ENCODE measurements around the gene SS18L1.

Gene SS18L1

DNA sequence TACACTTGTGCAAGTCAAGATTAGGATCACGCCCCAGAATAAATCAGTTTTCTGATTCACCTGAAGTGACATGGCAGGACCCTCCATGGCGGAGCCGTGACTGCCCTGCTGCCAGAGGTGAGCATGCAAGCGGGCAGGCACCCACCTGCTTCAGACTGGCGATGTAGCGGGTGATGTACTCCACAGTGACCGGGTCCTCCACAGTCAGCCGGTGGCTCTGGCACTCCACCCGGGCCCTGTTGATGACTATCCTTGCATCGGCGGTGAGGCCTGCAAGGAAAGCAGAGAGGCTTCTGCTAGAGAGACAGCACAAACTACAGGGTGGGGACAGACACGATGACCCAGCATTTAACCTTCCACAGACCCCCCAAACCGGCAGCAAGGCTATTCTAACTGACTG lies 3.9 kb upstream of the SS18L1 start:
- TF ChIP-seq ZNF384 (IDR thresholded peaks at IDR 0.05) = no peak
- no peak for TF ChIP-seq NFRKB (IDR thresholded peaks at IDR 0.05)
- TF ChIP-seq, protein P1, sequence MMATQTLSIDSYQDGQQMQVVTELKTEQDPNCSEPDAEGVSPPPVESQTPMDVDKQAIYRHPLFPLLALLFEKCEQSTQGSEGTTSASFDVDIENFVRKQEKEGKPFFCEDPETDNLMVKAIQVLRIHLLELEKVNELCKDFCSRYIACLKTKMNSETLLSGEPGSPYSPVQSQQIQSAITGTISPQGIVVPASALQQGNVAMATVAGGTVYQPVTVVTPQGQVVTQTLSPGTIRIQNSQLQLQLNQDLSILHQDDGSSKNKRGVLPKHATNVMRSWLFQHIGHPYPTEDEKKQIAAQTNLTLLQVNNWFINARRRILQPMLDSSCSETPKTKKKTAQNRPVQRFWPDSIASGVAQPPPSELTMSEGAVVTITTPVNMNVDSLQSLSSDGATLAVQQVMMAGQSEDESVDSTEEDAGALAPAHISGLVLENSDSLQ (IDR thresholded peaks at IDR 0.05) = no peak
- no peak for TF ChIP-seq FOXK2 (IDR thresholded peaks at IDR 0.05)
- TF ChIP-seq FOXM1 (IDR thresholded peaks at IDR 0.05; ENCODE audit: borderline replicate concordance) = no peak
- TF ChIP-seq SUZ12 (IDR thresholded peaks at IDR 0.05) = no peak
- no peak for TF ChIP-seq ARNT (IDR thresholded peaks at IDR 0.05)
- TF ChIP-seq HDGF (IDR thresholded peaks at IDR 0.05; ENCODE audit: borderline replicate concordance) = no peak
- TF ChIP-seq ELF4 (IDR thresholded peaks at IDR 0.05) = no peak
- no peak for TF ChIP-seq TARDBP (IDR thresholded peaks at IDR 0.05)
- no peak for TF ChIP-seq FOXA1 (IDR thresholded peaks at IDR 0.05)
- no peak for TF ChIP-seq SP1 (IDR thresholded peaks at IDR 0.05)
- TF ChIP-seq BHLHE40 (IDR thresholded peaks at IDR 0.05; ENCODE audit: borderline replicate concordance) = no peak
- ChIA-PET CTCF (no interaction called here), POLR2A (interaction anchor here (1.3 kb wide), 1 partner anchor 18 kb away, joined by 3 read pairs; the partner anchor contains the start of gene LSM14B)

DNA sequence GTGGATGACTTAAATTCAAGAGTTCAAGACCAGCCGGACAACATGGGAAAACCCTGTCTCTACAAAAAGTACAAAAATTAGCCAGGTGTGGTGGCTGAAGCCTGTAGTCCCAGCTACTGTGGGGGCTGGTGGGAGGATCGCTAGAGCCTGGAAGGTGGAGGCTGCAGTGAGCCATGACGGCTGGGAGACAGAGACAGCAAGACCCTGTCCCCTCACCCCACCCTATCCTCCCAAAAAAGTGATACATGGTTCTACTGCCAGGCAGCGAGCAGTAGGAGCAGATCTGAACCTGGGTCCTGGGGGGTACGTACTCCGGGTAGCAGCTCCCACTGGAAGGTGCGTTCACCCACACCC lies 2.5 kb upstream of the SS18L1 start:
- CTCF ChIA-PET = no interaction called here
- no peak for TF ChIP-seq FOXM1 (IDR thresholded peaks at IDR 0.05; ENCODE audit: borderline replicate concordance)
- TF ChIP-seq ARNT (IDR thresholded peaks at IDR 0.05) = no peak
- no peak for TF ChIP-seq TARDBP (IDR thresholded peaks at IDR 0.05)
- no peak for TF ChIP-seq ZNF384 (IDR thresholded peaks at IDR 0.05)
- no peak for TF ChIP-seq LEF1 (IDR thresholded peaks at IDR 0.05; ENCODE audit: borderline replicate concordance)
- TF ChIP-seq SUZ12 (IDR thresholded peaks at IDR 0.05) = no peak
- DNase-seq (ENCODE audit: extremely low spot score) = no peak
- POLR2A ChIA-PET = interaction anchor here (1.7 to 1.8 kb wide), 2 partner anchors 19 to 75 kb away, joined by 7 to 9 read pairs; partner anchors contain the start of genes LSM14B and TAF4

More for the DNA sequence above, 3.9 kb upstream of the SS18L1 start:
- DNase-seq (ENCODE audit: extremely low spot score) = no peak

DNA sequence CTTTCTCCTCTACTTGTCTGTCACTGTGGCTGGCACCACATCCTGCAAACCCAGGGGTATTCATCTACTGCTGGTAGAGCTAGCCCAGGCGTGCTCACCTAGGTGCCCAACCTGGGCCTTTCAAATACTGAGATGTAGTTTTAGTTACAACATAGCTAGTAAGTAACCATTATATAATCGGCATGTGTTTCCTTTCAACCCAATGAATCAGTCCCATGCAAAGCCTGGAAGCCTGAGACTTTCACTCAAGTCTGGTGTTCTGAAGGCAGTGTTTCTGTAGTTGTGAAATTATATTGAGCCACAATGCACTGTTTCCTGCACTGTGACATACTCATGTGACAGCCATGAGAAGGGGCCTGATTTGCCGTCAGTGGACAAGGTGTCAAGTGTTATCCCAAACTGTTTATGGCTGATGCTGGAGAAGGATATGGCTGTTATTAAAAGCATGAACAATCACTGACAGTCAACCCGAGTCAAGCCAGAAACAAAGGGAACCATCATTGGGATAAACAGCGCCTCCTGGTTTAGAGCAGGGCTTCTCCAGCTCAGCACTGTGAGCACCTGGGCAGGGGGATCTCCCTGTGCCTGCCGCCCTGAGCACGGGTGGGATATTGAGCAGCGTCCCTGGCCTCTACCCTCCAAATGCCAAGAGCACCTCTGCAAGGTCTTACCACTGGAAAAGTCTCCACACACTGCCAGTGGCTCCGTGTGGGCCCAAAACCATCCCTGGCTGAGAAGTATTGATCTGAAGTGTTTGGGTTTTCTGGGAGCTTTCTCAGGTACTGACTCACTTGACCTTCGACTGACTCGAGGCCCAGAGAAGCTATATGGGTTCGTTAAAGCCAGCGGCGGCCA lies 1.9 kb upstream of the SS18L1 start:
- no peak for TF ChIP-seq FOXM1 (IDR thresholded peaks at IDR 0.05; ENCODE audit: borderline replicate concordance)
- TF ChIP-seq CTBP1 (IDR thresholded peaks at IDR 0.05; ENCODE audit: borderline replicate concordance) = no peak
- no peak for TF ChIP-seq SP1 (IDR thresholded peaks at IDR 0.05)
- no peak for TF ChIP-seq ZNF384 (IDR thresholded peaks at IDR 0.05)
- TF ChIP-seq ELF4 (IDR thresholded peaks at IDR 0.05) = no peak
- no peak for TF ChIP-seq SUZ12 (IDR thresholded peaks at IDR 0.05)
- TF ChIP-seq L3MBTL2 (conservative IDR thresholded peaks at IDR 0.05) = no peak
- TF ChIP-seq ARNT (IDR thresholded peaks at IDR 0.05) = no peak
- TF ChIP-seq FOXK2 (IDR thresholded peaks at IDR 0.05) = no peak
- TF ChIP-seq TARDBP (IDR thresholded peaks at IDR 0.05) = no peak
- TF ChIP-seq HDGF (IDR thresholded peaks at IDR 0.05; ENCODE audit: borderline replicate concordance) = no peak
- TF ChIP-seq LEF1 (IDR thresholded peaks at IDR 0.05; ENCODE audit: borderline replicate concordance) = no peak
- no peak for TF ChIP-seq BHLHE40 (IDR thresholded peaks at IDR 0.05; ENCODE audit: borderline replicate concordance)
- no peak for TF ChIP-seq FOXA1 (IDR thresholded peaks at IDR 0.05)
- TF ChIP-seq NFRKB (IDR thresholded peaks at IDR 0.05) = no peak
- TF ChIP-seq, protein P1 (IDR thresholded peaks at IDR 0.05) = no peak
- DNase-seq (ENCODE audit: extremely low spot score) = peak; percentile 37
- ChIA-PET CTCF (interaction anchor here (1.2 to 1.3 kb wide), 2 partner anchors 15 to 72 kb away, joined by 4 read pairs; no protein-coding TSS in a partner anchor), POLR2A (interaction anchor here (0.8 to 1.8 kb wide), 4 partner anchors 15 to 131 kb away, joined by 3 to 9 read pairs (median 6); partner anchors contain the start of genes LSM14B and TAF4)

DNA sequence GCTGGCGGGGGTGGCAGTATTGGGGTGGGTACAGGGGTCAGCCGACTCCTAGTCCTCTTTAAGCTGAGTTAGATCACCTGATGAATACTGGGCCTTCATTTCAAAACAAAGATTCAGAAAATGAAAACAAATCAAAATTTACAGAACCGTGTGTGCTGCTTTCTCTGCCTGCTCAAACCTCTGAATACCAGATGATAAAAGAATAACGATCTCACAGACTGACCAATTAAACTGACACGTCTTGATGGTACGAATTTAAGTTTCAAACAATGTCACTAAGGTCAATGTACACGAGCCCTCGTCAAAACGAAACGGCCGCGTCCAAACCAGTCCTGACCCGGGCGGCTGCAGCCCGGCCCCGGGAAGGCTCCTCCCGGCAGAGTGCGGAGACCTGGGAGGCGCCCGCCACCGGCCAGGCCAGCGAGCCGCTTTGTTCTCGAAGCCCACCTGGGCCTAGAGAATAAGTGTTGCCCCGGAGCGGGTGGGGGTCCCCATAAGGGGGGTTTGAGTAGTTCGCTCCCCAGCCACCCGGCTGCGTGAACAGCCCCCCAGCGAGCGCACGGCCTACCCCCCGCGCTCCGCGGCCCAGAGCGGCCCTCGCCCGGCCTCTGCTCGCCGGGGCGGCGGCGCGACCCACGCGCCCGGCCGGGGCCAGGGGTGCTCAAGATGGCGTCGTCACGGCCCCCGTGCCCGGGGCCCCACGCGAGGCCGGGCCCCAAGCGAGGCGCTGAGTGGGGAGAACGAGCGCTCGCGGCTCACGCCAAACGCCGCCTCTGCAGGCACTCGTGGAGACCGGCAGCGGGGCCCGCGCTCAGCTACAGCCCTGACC lies 1.1 kb upstream of the SS18L1 start:
- ChIA-PET CTCF (interaction anchor here (1.2 to 1.3 kb wide), 2 partner anchors 14 to 73 kb away, joined by 4 read pairs; no protein-coding TSS in a partner anchor), POLR2A (interaction anchor here (1.0 to 1.8 kb wide), 5 partner anchors 20 to 132 kb away, joined by 3 to 9 read pairs (median 4); partner anchors contain the start of genes LSM14B and TAF4)
- TF ChIP-seq, protein P1 (IDR thresholded peaks at IDR 0.05) = no peak
- TF ChIP-seq ARNT (IDR thresholded peaks at IDR 0.05) = no peak
- TF ChIP-seq ELF4 (IDR thresholded peaks at IDR 0.05) = no peak
- TF ChIP-seq FOXK2 (IDR thresholded peaks at IDR 0.05) = no peak
- TF ChIP-seq CTBP1 (IDR thresholded peaks at IDR 0.05; ENCODE audit: borderline replicate concordance) = no peak
- TF ChIP-seq NFRKB (IDR thresholded peaks at IDR 0.05) = no peak
- no peak for TF ChIP-seq HDGF (IDR thresholded peaks at IDR 0.05; ENCODE audit: borderline replicate concordance)
- TF ChIP-seq L3MBTL2 (conservative IDR thresholded peaks at IDR 0.05) = no peak
- TF ChIP-seq ZNF384 (IDR thresholded peaks at IDR 0.05) = no peak
- no peak for TF ChIP-seq TARDBP (IDR thresholded peaks at IDR 0.05)
- no peak for TF ChIP-seq FOXM1 (IDR thresholded peaks at IDR 0.05; ENCODE audit: borderline replicate concordance)
- no peak for TF ChIP-seq BHLHE40 (IDR thresholded peaks at IDR 0.05; ENCODE audit: borderline replicate concordance)
- no peak for TF ChIP-seq SP1 (IDR thresholded peaks at IDR 0.05)
- TF ChIP-seq SUZ12 (IDR thresholded peaks at IDR 0.05) = no peak
- TF ChIP-seq FOXA1 (IDR thresholded peaks at IDR 0.05) = no peak
- no peak for TF ChIP-seq LEF1 (IDR thresholded peaks at IDR 0.05; ENCODE audit: borderline replicate concordance)
- no peak for DNase-seq (ENCODE audit: extremely low spot score)
